HG02588 (cell line): ENCODE measurements around the gene PVR.
"Not testable (repeated sequence)": the region's sequence is repeated elsewhere in the genome, so short reads cannot be mapped to it uniquely, and the experiment has no call there.

ENCODE experiments used
- ATAC-seq: cut with Tn5 transposase; IDR thresholded peaks from one replicate; pipeline ENCODE4 v1.9.1; 2021; ENCODE audit warnings: mild to moderate bottlenecking, moderate library complexity; ENCODE audit not compliant: unreplicated experiment

The PVR gene

DNA sequence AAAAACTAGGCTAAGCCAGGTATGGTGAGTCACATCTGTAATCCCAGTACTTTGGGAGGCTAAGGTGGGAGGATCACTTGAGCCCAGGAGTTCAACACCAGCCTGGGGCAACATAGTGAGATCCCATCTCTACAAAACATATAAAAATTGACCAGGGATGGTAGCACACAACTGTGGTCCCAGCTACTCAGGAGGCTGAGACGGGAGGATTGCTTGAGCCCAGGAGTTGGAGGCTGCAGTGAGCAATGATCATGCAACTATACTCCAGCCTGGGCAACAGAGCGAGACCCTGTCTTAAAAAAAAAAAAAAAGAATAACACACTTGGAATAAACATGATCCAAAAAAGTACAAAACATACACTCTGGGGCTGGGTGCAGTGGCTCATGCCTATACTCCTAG, 26.3 kb downstream of the PVR start:
- ATAC-seq = not testable (repeated sequence)

DNA sequence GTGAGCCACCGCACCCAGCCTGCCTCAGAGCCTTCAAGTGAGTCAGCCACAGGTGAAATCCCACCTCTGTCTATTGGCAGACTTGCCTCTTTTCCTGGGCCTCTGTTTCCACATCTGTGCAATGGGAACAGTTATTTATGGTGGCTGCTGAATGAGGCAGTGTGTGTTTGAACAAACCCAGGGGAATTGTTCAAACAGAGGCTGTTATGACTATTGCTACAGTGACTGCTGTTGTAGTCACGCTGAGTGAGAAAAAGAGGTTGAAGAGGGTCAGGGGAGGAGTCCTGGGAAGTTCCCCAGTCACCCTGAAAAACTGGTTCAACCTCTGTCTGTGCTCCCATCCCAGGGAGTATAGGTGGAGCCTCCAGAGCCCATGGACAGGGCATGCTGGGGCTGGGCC, 27.7 kb downstream of the PVR start, which contains the start of gene CEACAM19:
CEACAM19 (plus strand) TSS at position 83 of the 400 bp plus-strand sequence. CDS start 450 bp downstream, outside the sequence.
- ATAC-seq = no peak

DNA sequence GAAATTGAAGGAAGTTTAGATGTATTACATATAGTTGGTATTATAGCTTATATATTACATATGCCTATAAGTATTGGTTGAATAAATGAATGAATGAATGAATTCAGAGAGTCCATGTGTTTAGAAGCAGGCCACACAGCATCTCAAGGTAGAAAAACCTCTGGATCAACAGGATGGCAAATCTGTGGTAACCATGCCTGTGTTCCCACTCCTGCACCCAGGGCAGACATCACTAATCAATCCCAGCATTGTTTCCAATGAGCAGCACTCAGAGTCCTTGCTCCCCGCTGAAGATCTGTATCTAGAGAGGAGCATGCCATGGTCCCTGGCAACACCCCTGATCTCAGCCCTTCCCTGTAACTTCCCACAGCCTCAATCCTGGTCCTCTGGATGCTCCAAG, 28.5 kb downstream of the PVR start:
- ATAC-seq = no peak

DNA sequence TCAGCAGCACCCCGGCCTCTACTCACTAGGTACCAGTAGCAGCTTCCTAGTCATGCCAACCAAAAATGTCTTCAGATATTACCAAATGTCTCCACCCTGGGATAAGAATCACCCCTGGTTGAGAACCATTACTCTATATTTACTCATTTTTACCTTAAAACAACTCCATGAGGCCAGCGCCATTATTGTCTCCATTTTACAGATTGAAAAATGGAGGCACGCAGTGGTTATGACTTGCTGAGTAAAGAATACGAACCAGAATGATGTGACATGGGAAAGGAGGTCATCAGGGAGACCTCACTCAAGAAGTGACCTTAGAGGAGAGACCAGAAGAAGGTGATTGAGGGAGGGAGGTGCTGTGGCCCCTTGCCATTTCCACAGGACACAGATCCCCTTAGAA, 29.8 kb downstream of the PVR start:
- ATAC-seq = no peak

DNA sequence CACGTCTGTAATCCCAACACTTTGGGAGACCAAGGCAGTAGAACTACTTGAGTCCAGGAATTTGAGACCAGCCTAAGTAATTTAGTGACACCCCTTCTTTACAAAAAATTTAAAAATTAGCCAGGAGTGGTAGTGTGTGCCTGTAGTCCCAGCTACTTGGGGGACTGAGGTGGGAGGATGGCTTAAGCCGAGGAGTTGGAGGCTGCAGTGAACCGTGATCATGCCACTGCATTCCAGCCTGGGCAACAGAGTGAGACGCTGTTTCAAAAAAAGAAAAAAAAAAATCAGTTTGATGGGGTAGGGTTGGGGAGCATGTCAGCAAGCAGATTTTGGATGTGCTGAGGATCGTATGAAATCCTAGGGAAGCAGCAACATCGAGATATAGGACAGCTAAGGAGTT, 31.8 kb downstream of the PVR start:
- ATAC-seq = no peak

DNA sequence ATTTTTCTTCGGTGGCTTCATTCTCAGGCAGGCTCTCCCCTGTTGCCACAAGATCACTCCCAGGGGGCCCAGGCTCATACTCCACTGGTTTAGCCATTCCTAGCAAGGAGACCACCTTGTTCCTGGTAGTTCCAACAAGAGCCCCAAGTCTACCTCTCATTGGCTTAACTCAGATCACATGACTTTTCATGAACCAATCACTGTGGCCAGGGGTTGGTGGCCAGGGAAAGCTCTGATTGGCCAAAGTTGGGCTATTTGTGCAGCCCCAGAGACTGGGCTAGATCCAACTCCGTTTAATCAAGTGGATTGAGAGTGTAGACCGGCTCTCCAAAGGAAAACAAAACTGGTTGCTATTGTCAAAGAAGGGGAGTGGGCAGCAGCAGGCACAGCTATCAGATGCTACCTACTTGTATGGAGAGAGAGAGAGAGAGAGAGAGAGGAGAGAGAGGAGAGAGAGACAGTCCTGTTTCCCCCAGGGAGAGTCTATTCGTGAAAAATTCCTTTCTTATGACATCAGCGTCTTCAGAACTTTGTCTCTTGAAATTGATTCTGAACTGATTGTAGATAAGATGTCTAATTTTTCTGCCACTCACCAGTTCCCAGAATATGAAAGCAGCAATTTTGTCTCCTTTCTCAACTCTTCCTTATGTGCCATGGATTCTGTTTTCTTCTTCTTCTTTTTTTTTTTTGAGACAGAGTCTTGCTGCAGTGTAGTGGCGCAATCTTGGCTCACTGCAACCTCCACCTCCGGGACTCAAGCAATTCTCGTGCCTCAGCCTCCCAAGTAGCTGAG, 33.5 kb downstream of the PVR start:
- no peak for ATAC-seq

DNA sequence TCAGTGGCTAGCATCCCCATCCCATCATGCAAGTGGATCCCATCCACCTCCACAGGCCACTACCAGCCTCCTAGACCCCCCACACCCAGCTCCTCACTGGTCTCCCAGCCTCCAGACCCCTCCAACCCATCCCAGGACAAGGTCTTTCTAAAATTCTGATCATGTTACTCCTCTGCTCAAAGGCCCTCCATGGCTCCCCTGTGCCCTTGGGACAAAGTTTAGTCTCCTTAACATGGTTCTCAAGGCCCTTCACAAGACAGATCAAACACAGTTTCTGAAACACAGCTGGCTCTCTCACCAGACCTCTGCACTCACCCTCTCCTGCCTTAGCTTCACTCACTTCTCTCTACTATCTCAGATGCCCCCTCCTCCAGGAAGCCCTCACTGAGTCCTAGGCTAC, 36.8 kb downstream of the PVR start:
- ATAC-seq = no peak

DNA sequence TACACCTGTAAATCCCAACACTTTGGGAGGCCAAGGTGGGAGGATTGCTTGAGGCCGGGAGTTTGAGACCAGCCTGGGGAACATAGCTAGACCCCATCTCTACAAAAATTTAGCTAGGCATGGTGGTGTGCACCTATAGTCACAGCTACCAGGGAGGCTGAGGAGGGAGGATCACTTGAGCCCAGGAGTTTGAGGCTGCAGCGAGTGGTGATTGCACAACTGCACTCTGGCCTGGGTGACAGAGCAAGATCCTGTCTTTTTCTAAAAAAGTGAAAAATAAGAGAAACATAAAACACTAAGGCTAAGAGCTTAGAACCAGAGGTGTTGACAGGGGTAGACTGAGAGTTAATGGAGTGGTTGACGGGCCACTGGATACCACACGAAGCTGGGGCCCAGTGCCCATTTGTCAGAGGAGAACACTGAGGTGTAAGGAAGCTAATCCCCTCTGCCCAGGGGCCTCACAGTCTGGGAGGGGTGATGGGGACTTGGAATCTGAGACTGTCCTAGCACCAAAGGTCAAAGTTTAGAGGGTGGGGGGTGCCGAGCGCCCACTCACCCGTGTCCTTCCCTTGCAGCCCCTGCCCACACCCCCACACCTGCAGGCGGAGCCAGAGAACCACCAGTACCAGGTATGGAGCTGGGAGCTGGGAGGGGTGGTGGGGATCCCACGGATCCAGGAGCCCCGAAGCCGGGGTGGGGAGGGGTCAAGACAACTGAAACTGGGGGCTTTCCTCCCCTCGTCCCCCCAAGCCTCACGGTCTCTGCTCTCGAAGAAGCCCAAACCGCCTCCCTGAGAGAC, 38.5 kb downstream of the PVR start:
- ATAC-seq = no peak

DNA sequence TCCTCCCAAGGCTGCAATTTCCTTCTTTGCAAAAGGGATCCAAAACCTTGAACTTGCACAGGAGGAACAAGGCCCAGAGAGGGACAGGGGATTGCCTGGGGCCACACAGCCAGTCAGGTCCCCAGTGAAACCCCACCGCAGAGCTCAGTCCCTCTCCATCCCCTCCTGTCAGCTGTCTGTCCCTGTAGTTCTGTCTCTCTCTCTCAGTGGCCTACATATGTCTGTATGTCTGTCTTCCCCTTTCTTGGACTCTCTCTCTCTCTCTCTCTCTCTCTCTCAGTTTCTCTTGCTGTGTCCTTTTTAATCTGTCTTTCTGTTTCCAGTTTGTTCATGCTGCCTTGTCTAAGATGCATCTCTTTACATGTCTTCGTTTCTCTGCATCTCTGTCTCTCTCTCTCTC, 39.1 kb downstream of the PVR start:
- no peak for ATAC-seq

DNA sequence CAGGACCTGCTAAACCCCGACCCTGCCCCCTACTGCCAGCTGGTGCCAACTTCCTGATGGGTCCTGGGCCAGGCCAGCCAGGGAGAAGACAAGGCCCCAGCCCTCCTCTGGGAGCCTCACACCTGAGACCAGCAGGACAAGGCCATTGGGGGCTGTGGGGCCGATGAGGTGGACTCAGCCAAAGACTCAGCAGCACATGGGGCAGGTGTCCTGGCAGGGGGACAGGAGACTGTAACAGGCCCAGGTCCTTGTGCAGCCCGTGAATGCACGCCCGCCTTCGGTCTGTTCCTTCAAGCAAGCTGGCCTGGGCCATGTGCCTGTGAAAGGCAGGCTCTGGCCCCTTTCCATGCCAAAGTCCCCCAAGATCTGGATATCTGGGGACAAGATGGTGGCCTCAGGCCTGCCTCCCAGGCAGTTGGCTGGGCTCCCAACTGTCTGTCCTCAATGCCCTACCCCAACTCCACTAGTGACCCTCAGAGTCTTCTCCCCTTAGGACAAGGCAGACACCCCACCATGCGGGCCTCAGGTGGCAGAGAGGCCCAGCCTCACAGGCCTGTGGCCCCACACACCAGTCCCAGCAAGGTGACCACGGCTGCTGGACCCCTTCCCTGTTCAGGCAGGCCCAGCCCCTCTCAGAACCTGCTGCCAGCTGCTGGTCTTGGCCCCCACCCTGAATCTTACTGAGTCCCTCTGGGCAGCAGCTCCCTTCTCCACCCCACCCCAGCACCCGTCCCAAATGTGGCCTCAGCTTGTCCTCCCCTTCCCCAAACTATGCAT, 39.9 kb downstream of the PVR start:
- no peak for ATAC-seq

DNA sequence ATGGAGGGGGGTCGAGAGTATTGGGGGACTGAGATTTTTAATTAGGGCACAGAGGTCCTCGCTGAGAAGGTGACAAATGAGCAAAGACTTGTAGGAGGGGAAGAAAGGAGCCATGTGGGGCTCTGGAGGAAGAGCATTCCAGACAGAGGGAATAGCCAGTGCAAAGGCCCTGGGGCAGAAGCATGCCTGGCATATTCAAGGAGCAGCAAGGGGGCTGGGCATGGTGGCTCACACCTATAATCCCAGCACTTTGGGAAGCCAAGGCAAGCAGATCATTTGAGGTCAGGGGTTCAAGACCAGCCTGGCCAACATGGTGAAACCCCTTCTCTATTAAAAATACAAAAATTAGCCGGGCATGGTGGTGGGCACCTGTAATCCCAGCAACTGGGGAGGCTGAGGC, 40.7 kb downstream of the PVR start:
- ATAC-seq = not testable (repeated sequence)

DNA sequence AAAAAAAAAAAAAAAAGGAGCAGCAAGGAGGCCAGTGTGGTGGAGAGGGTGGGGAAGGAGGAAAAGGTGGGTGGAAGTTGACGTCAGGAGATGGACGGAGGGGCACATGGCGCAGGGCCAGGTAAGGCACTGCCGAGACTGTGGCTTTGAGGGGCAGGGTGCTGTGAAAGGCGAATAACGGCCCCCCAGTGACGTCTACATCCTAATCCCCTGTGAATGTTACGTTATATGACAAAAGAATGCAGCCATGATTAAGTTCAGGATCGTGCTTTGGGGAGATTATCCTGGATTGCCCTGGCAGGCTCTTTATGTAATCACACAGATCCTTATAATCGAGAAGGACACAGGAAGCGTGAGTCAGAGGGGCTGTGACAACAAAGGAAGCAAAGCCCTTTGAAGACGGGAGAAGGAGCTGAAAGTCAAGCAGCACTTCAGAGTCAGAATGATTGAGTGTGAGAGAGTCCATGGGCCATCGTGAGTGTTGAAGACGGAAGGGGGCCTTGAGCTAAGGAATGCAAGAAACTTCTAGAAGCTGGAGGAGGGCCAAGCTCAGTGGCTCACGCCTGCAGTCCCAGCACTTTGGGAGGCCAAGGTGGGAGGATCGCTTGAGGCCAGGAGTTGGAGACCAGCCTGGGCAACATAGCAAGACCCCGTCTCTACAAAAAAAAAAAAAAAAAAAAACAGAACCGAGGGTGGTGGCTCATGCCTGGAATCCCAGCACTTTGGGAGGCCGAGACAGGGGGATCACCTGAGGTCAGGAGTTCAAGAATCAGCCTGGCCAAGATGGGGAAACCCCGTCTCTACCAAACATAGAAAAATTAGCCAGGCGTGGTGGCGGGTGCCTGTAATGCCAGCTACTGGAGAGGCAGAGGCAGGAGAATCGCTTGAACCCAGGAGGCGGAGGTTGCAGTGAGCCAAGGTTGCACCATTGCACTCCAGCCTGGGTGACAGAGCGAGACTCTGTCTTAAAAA, 41.5 kb downstream of the PVR start:
- no peak for ATAC-seq

DNA sequence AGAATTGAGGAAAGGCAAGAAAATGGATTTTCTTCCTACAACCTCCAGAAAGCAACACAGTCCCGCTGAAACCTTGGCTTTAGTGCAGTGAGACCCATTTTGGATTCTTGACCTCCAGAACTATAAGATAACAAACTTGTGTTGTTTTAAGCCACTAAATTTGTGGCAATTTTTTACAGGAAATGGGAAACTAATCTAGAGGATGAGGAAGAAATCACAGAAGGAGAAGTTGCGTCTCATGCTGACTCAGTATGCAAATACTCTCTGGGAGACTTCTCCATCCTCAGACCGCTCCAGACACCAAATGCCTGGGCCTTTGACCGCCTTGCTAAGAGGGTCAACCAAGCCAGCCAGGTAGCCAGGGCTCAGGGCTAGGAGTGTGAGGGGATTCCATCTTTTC, 42.2 kb downstream of the PVR start:
- no peak for ATAC-seq

DNA sequence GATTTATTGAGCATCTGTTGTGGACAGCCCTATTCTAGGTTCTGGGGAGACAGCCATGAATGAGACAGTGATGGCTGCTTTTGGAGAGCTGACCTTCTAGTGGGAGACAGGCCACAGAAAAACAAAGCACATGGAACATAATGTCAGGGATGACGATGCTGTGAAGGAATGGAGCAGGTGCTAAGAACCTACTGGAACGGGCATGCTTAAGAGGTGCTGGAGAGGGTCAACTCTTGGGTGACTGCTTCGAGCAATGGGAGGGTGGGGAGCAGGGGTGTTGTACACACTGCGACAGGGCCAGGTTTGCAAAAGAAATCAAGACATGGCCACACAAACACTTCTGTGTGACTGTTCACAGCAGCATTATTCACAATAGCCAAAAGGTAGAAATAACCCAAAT, 43.2 kb downstream of the PVR start:
- no peak for ATAC-seq

DNA sequence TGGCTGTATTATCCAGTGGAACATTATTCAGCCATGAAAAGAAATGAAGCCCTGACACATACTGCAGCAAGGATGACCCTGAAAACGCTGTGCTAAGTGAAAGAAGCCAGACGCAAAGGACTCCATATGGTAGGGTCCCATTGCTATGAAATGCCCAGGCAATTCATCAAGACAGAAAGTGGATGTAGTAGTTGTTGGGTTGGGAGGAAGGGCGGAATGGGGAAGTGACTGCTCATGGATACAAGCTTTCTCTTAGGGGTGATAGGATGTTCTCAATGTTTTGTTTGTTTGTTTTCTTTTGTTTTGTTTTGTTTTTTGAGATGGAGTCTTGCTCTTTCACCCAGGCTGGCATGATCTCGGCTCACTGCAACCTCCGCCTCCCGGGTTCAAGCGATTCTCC, 44.2 kb downstream of the PVR start:
- no peak for ATAC-seq

DNA sequence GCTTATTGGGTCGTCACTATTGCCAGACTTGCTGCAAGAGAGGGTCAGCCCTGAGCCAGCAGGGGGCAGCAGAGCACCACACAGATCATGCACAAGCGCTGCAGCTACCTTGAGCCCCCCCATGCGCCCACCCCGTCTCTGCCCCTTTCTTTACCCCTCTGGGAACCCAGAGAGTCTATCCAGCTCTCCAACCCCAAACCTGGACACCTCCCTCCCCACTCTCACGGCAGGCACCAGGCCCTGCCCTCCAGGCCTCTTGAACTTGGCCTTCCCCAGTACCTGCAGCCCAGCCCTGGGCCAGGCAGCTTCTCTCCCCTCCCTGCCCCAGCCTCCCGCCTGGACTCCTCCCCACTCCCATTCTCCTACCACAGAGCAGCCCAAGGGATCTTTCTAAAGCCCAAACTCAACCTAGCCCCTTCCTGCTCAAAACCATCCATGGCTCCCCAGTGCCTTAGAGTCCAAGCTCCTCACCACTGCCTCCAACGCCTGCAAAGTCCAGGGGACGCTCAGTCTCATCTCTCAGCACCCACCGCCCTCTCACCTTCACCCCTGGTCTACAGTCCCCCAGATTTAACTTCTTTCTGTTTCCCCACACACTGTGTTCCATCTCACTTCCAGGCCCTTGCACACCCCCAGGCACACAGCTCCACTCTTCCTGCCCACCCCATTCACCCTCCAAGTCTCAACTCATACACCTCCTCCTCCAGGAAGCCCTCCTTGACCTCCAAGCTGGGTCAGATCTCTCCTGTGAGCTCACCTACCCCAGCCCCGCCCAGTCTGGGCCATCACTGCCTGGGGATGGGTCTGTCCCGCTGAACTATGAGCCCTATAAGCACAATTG, 45.8 kb downstream of the PVR start:
- ATAC-seq = no peak

DNA sequence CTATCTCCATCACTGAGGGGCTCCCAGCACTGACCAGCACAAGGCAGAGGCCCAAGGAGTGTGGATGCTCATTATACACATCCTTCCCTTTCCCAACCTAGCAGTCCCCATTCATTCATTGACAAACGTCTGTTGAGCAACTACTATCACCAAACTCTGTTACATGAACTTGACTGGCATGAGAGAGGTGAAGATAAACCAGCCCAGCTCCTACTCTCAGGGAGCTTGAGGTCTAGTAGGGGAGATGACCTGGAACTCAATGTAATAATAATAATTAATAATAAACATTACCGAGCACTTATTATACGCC, 46.4 kb downstream of the PVR start:
- no peak for ATAC-seq

DNA sequence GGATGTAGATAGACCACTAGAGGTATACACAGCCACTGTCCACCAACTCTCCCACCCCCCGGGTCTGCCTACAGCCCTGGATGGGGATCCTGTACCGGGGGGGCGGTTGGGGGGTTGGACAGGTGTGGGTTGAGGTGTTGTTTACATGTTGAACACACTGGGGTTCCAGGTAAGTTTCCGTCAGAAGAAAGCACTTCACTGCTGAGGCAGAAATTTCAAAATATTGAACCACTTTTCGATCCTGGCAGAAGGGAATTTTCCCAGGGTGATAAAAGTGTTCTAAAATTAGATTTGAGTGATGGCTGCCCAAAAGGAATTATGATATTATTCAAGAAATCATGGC, 48.6 kb downstream of the PVR start:
- ATAC-seq = no peak

DNA sequence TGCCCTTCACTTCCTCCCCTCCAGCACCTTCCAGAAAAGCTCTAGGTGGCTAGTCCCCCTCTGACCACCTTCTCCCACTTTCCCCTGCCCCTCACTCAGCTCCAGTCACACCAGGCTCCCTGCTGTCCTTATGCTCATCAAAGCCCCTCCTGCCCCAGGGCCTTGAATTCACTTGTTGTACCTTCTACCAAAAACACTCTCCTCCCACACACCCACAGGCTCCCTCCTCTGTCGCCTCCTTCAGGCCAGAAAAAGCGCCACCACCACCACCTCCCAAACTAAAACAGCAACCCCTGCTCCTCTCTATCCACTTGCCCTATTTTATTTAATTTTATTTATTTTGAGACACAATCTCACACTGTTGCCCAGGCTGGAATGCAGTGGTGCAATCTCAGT, 50.5 kb downstream of the PVR start:
- ATAC-seq = no peak
